ENCODE data around the gene ABCC3.

ABCC3 gene

DNA sequence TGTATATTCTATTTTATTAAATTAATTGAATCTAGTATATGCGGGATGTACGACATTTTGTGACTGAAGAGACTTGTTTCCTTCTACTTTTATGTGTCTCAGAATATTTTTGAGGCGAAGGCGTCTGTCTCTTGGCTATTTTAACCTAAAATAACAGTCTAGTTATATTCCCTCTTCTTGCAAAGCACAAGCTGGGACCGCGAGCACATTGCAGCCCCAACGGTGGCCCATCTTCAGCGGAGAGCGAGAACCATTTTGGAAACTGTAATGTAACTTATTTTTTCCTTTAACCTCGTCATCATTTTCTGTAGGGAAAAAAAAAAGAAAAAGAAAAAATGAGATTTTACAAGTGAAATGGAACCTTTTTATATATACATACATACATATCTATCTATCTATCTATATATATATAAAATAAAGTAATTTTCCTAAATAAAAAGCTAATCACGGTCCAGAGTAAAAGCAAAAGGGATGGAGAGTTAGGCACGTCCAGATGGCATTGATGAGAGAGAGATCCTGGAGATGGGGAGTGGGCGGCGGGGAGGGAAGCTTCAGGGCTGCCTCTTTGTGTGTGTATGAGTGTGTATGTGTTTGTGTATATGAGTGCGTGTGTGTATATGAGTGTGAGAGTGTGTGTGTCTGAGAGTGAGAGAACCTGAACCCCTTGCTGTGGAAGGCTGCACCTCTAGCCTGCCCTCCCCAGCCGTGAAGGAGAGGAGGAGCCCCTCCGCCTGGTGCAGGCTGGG is 7.5 kb upstream of the ABCC3 start:
- DNase-seq (ENCODE audit: low spot score), result no peak

DNA sequence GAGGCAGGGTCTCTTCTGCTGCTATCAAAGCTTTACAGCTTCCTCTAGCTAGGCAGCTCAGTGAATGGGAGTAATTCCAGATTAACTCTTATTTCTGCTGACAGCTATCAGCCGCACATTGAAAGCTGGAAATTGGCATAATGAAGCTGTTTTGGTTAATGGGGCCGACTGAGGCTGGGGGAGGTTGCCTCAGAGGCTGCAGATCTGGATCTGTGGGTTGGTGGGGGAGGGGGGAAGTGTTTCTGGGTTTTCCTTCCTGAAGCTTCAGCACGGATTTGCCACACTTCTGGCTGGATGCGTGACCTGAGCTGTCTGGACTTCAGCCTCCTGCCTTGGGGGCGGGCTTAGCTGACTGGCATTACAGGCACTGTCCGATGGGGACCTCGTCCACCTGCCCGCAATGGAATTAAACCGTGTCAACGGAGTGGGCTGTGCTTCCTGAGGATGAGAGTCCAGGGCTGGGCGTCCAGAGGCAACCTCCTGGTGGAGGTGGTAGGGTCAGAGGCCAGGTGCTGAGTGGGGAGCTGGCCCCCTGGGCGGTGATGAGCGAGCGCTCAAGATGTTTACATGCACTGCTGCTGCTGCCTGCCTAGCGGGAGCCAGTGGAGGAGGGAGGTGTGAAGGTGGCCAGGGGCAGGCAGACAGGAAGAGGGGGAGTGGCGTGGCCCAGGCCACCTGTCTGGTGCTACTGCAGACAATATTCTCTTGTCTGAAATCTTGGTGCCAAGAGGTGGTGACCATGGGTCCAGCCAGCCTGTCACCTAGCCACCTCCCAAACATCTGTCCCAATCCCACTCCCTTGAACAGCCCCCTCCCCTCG is 6.7 kb upstream of the ABCC3 start:
- DNase-seq (ENCODE audit: low spot score), result no peak

GRCh38 chr17:50629902-50630301 is 4.8 kb upstream of the ABCC3 start:
- DNase-seq (ENCODE audit: low spot score), result no peak

DNA sequence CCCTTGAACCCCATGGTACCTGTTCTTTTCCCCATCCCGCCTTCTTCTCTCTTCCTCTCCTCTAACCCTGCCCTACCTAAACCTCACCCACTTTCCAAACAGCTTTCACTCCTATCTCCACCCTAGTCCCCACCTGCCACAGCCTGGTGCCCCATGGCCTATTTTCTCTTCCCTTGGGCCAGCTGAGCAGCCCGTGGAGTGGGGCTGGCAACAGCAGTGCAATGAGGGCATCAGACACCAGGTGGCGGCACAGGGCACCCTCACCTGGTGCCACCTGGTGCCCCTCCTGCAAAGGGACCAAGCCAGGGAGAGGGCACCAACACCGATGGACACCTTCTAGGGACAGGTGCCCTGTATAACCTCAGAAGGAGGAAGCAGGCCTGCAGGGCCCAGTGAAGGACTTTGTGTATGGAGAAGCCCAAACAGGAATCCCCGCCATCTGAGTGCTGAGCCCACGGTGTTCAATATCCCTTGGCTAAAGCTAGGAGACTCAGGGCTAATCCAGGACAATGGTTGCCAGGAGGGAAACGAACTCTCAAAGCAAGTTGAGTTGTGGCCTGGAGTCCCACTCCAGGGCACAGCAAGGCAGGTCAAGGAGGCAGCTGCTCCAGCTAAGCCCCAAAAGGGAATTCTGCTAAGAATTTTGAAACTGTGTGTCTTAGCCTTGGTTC is 4.0 kb upstream of the ABCC3 start:
- no peak for DNase-seq (ENCODE audit: low spot score)

GRCh38 chr17:50631195-50631907 is 3.3 kb upstream of the ABCC3 start:
- no peak for DNase-seq (ENCODE audit: low spot score)

DNA sequence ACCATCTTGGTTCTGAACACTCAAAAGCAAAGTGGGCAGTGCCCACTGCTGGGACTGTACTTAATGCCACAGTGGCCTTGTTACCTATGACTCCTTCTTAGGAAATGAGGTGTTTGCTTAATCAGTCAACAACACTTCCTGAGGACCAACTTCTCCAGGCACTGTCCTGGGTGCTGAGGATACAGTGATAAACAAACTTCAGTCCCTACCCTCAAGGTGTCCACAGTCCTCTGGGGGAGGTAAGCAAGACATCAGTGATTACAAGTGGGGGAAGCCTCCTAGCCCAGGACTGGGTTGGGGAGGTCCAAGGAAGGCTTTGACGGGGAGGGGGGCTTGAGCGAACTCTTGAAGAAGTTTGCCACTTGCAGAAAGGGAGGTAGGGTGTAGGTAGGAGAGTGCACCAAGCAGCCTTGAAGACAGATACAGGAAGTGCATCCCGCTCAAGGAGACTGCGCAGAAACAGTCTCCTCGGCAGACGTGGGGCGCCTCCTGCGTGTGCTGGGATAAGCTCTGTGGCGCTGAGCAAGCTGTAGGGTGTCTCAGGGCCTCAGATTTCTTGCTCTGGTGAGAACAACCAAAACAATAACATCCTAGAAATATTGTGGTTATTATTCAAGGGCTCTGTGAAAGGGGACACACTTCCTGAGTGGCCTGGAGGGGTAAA is 2.6 kb upstream of the ABCC3 start:
- DNase-seq (ENCODE audit: low spot score), result no peak

- no peak for DNase-seq (ENCODE audit: low spot score)
Observed at GRCh38 chr17:50632637-50633036, 2.0 kb upstream of the ABCC3 start.

GRCh38 chr17:50633683-50634082 is 998 bp upstream of the ABCC3 start:
- DNase-seq (ENCODE audit: low spot score), result no peak

- DNase-seq (ENCODE audit: low spot score), result no peak
Observed at GRCh38 chr17:50634915-50635731, 442 bp downstream of the ABCC3 start.

- DNase-seq (ENCODE audit: low spot score), result no peak
Observed at GRCh38 chr17:50635732-50635981, 976 bp downstream of the ABCC3 start.

GRCh38 chr17:50635982-50636803 is 1.5 kb downstream of the ABCC3 start:
- DNase-seq (ENCODE audit: low spot score), result no peak

- DNase-seq (ENCODE audit: low spot score), result no peak
Observed at GRCh38 chr17:50636804-50637195, 2.1 kb downstream of the ABCC3 start.

GRCh38 chr17:50637829-50638605 is 3.3 kb downstream of the ABCC3 start:
- DNase-seq (ENCODE audit: low spot score), result no peak

DNA sequence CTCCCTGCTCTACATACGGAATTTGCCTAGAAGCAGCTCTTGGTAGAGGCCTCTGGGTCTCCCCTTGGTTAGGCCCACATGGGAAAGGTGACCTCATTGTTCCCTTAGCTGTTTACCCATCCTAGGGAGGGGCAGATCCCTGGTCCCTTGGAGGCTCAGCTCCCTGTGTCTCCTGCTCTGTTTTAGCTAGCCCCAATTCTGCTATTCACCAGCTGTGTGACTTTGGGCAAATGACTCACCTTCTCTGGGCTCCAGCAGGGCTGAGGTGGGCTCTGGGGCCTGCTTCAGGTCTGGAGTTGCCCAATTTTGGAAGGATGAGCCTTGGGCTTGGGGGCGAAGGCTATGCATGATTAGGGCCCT is 3.9 kb downstream of the ABCC3 start:
- no peak for DNase-seq (ENCODE audit: low spot score)

DNA sequence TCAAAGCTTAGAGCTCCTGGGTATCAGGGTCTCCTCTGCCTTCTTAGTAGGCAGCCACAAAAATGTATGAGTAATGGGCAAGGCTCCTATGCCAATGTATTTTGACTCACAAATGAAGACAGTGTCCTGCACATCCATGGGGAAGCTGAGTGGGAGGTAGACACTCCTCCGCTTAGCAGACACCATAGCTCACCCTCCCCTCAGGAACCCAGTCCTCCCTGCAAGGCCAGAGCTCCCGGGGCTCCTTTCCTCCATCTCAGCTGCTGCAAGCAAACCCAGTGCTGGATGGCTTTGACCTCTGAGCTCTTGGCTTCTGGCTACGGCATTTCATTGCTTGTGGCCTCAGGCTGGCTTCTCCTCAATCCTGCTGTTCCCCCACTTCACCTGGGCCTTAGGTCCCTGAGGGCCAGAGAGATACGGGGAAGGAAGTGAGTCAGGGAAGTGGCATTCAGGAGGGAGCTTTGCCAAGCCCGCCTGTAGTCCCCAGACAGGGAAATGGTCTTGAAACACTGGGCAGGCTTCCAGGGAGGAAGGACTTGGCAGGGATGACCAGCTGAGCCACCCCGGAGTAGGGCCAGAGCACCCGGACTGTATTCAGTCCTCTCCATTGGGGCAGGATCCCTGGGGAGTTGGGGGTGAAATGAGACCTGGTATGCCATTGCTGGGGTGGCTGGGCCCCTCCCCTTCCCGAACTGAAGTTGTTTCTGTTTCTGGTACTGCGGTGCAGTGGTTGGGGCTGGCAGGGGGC is 4.5 kb downstream of the ABCC3 start:
- peak; percentile 66 for DNase-seq (ENCODE audit: low spot score)

GRCh38 chr17:50640686-50641351 is 6.1 kb downstream of the ABCC3 start:
- DNase-seq (ENCODE audit: low spot score), result peak; percentile 35

GRCh38 chr17:50641357-50641756 is 6.7 kb downstream of the ABCC3 start:
- no peak for DNase-seq (ENCODE audit: low spot score)

- no peak for DNase-seq (ENCODE audit: low spot score)
Observed at GRCh38 chr17:50642071-50642721, 7.5 kb downstream of the ABCC3 start.

Data from globus pallidus (tissue), 1 donor.